Adrenal gland (tissue), 5 donors: ENCODE data around the gene PWWP2B.

ENCODE experiments used
- CTCF ChIP-seq, 6 experiments: fragments of 450-650 bp in 4 of 6; fragments of 200-600 bp in 2 of 6; sonication (generic) in 1 of 6; IDR thresholded peaks; 1 replicate in 5 of 6; 2 replicates in 1 of 6; pipeline versions ENCODE4 v1.5.1 to v1.8.0; 2016 to 2021; ENCODE audit warnings: antibody characterized with exemption in 6 of 6, mild to moderate bottlenecking in 2 of 6, moderate library complexity in 1 of 6
- POLR2A ChIP-seq, 2 donors: fragments of 450-650 bp; IDR thresholded peaks; one replicate each; pipeline ENCODE4 v1.6.1; 2017; ENCODE audit warnings: antibody characterized with exemption in 2 of 2, mild to moderate bottlenecking in 2 of 2, moderate library complexity in 1 of 2
- donor health status: DM: no; HTN: no; CAD: no.

DNA sequence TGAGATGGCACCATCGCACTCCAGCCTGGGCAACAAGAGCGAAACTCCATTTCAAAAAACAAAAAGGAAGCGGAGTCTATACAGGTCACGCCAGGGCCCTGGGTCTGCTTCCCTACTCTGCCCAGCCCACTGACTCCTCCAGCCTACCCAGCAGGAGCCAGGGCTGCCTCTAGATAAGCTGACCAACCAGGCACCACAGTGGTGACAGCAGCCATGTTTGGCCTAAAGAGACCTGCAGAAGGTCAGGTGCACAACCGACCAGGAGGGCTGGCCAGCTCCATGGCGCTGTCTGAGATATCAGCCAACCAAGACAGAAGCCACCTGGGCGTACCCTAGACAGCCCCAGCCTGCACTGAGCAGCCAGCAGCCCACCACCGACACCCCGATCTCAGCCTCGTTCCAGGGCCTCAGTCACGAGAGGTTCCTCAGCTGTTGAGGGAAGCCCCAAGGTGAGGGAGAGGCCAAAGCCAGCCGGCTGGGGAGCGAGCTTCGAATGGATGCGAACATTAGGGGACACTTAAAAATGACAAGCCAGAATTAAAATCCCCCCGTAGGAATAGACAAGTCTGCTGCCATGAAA is 24.4 kb upstream of the PWWP2B start:
- TF ChIP-seq POLR2A (IDR thresholded peaks at IDR 0.05), result no peak
- no peak for TF ChIP-seq CTCF (IDR thresholded peaks at IDR 0.05)
